Brain microvascular endothelial cell (primary cell): ENCODE measurements around the gene HSPA1B.

Experiments
- DNase-seq: peaks from one replicate; pipeline ENCODE4 v3.0.0-alpha.2; 2020
- H3K27ac ChIP-seq: fragments of 250-450 bp; sonication (Bioruptor Pico); 2 replicates; pipeline ENCODE4 v1.5.1; 2020; ENCODE audit warnings: mild to moderate bottlenecking, moderate library complexity
- H3K27me3 ChIP-seq: fragments of 250-450 bp; sonication (Bioruptor Pico); replicated peaks from 2 replicates; pipeline ENCODE4 v1.5.1; 2020; ENCODE audit warnings: mild to moderate bottlenecking
- H3K36me3 ChIP-seq: fragments of 250-450 bp; sonication (Bioruptor Pico); replicated peaks from 2 replicates; pipeline ENCODE4 v1.5.1; 2020; ENCODE audit warnings: mild to moderate bottlenecking
- H3K4me3 ChIP-seq: 2 replicates; pipeline ENCODE4 v1.5.1; 2011; ENCODE audit warnings: low read depth, mild to moderate bottlenecking, control low read depth, low read length, moderate library complexity
- CTCF ChIP-seq: IDR thresholded peaks from 2 replicates; pipeline ENCODE4 v1.5.1; 2011; ENCODE audit warnings: low read depth, mild to moderate bottlenecking, moderate library complexity, low read length, control low read depth, inconsistent platforms; ENCODE audit errors: missing control alignments
- in situ Hi-C: cut with HindIII; loops from 2 replicates; pipeline ENCODE4 v1.10.0; 2017; ENCODE audit warnings: low sequenced_read_pairs, low pct_ligation_motif_present

HSPA1B gene

GRCh38 chr6:31827286-31828079 lies at the start of gene HSPA1B:
Gene HSPA1B, plus strand, starts transcription at chr6:31827738. Its CDS starts 213 bp downstream, at chr6:31827951.
- H3K36me3 ChIP-seq: no peaks in the 10 kb centered on the region
- H3K27ac ChIP-seq: peak within 1 kb of the TSS; percentile 91
- H3K4me3 ChIP-seq: peak within 1 kb of the TSS; percentile 64
- no peak for TF ChIP-seq CTCF
- H3K27me3 ChIP-seq: no peaks in the 10 kb centered on the region
- in situ Hi-C loops: no loop called here
- peak; percentile 100 for DNase-seq

GRCh38 chr6:31778193-31778592 lies 49.3 kb upstream of the HSPA1B start:
- peaks cover 58% of the 10 kb centered on the region for H3K36me3 ChIP-seq
- no peak for TF ChIP-seq CTCF
- in situ Hi-C loops: no loop called here
- no peak overlapping the region for H3K27ac ChIP-seq
- DNase-seq: no peak
- no peaks in the 10 kb centered on the region for H3K27me3 ChIP-seq
- H3K4me3 ChIP-seq: no peak overlapping the region

- H3K27me3 ChIP-seq: no peaks in the 10 kb centered on the region
- TF ChIP-seq CTCF: no peak
- no peak overlapping the region for H3K27ac ChIP-seq
- peaks cover 69% of the 10 kb centered on the region for H3K36me3 ChIP-seq
- H3K4me3 ChIP-seq: no peak overlapping the region
- in situ Hi-C loops: no loop called here
- DNase-seq: no peak
Observed at GRCh38 chr6:31778999-31779885, 48.3 kb upstream of the HSPA1B start.

GRCh38 chr6:31779908-31780307 lies 47.6 kb upstream of the HSPA1B start:
- Histone ChIP-seq H3K27me3 (no peaks in the 10 kb centered on the region), H3K36me3 (peaks cover 76% of the 10 kb centered on the region), H3K4me3 (no peak overlapping the region), H3K27ac (no peak overlapping the region)
- no peak for TF ChIP-seq CTCF
- no peak for DNase-seq
- in situ Hi-C loops: no loop called here

GRCh38 chr6:31780507-31781243 lies 46.9 kb upstream of the HSPA1B start:
- Histone ChIP-seq H3K27ac (no peak overlapping the region), H3K36me3 (peaks cover 83% of the 10 kb centered on the region), H3K27me3 (no peaks in the 10 kb centered on the region), H3K4me3 (no peak overlapping the region)
- no peak for DNase-seq
- no peak for TF ChIP-seq CTCF
- in situ Hi-C loops: no loop called here
